Left ventricle myocardium superior (tissue), 1 donor: ENCODE results near the gene DDX18. TPM values are rescaled to one million over a fixed set of nuclear protein-coding genes. Genes with fewer than 3 reads are reported as not detected.

Experiments
- ATAC-seq: fragments of 200-7000 bp; cut with Tn5 transposase; one replicate; pipeline ENCODE4 v1.9.1; 2020; ENCODE audit warnings: mild to moderate bottlenecking, moderate library complexity
- DNase-seq: peaks from one replicate; pipeline ENCODE4 v3.0.0-alpha.2; 2020
- intact Hi-C: fragments of 100-400 bp; cut with micrococcal nuclease; formaldehyde crosslinking; loops from one replicate; pipeline ENCODE4 v1.11.0; 2022
- total RNA-seq: library from RNA; stranded (reverse); fragmentation: NEBNext Ultra II Directional; extraction: Animal tissue kit (Norgen Biotek cat#: 25700); gene quantifications from one replicate; pipeline ENCODE4 v1.2.1, GENCODE V29; 2021
- donor health status: DM: no; HTN: yes; CAD: no; lungs with severe emphysema.

Gene DDX18
- total RNA-seq, 1 donor from 2014 or later = 28.2 TPM

- intact Hi-C loops = no loop called here
- no peak for ATAC-seq
Measured at GRCh38 chr2:117832332-117832731, 17.8 kb downstream of the DDX18 start.

GRCh38 chr2:117832905-117833613 lies 18.6 kb downstream of the DDX18 start:
- ATAC-seq (no peak), DNase-seq (no peak)
- intact Hi-C loops = no loop called here

More at GRCh38 chr2:117832332-117832731, 17.8 kb downstream of the DDX18 start:
- no peak for DNase-seq

- ATAC-seq (no peak), DNase-seq (no peak)
- intact Hi-C loops = no loop called here
Measured at GRCh38 chr2:117833911-117834310, 19.4 kb downstream of the DDX18 start.

- ATAC-seq (no peak), DNase-seq (no peak)
- intact Hi-C loops = loop anchor here (5.0 kb wide), 1 partner anchor 167 kb away; no protein-coding TSS in a partner anchor
Measured at GRCh38 chr2:117834992-117835391, 20.5 kb downstream of the DDX18 start.

- intact Hi-C loops = loop anchor here (5.0 kb wide), 1 partner anchor 166 kb away; no protein-coding TSS in a partner anchor
- DNase-seq (peak; percentile 91), ATAC-seq (peak; percentile 98)
Measured at GRCh38 chr2:117835990-117836760, 21.7 kb downstream of the DDX18 start.

GRCh38 chr2:117845304-117845703 lies 30.8 kb downstream of the DDX18 start:
- DNase-seq (no peak), ATAC-seq (no peak)
- intact Hi-C loops = no loop called here

- no peak for DNase-seq
- no peak for ATAC-seq
- intact Hi-C loops = no loop called here
Measured at GRCh38 chr2:117850015-117850414, 35.5 kb downstream of the DDX18 start.

- DNase-seq (no peak), ATAC-seq (no peak)
- intact Hi-C loops = no loop called here
Measured at GRCh38 chr2:117850461-117850860, 36.0 kb downstream of the DDX18 start.

GRCh38 chr2:117851969-117852368 lies 37.5 kb downstream of the DDX18 start:
- ATAC-seq = no peak
- intact Hi-C loops = no loop called here

GRCh38 chr2:117853316-117853715 lies 38.8 kb downstream of the DDX18 start:
- DNase-seq (no peak), ATAC-seq (no peak)
- intact Hi-C loops = no loop called here

More at GRCh38 chr2:117851969-117852368, 37.5 kb downstream of the DDX18 start:
- no peak for DNase-seq

GRCh38 chr2:117853873-117854272 lies 39.4 kb downstream of the DDX18 start:
- DNase-seq (no peak), ATAC-seq (no peak)
- intact Hi-C loops = no loop called here

GRCh38 chr2:117854610-117855009 lies 40.1 kb downstream of the DDX18 start:
- ATAC-seq (no peak), DNase-seq (no peak)
- intact Hi-C loops = no loop called here

GRCh38 chr2:117855886-117856285 lies 41.4 kb downstream of the DDX18 start:
- DNase-seq (no peak), ATAC-seq (no peak)
- intact Hi-C loops = no loop called here

- intact Hi-C loops = no loop called here
- ATAC-seq = no peak
- no peak for DNase-seq
Measured at GRCh38 chr2:117856415-117857210, 42.1 kb downstream of the DDX18 start.

- DNase-seq (no peak), ATAC-seq (no peak)
- intact Hi-C loops = no loop called here
Measured at GRCh38 chr2:117858336-117858735, 43.8 kb downstream of the DDX18 start.

GRCh38 chr2:117858892-117859531 lies 44.5 kb downstream of the DDX18 start:
- DNase-seq (no peak), ATAC-seq (no peak)
- intact Hi-C loops = no loop called here

- no peak for DNase-seq
- intact Hi-C loops = no loop called here
- no peak for ATAC-seq
Measured at GRCh38 chr2:117859532-117859911, 45.0 kb downstream of the DDX18 start.

- DNase-seq (no peak), ATAC-seq (no peak)
- intact Hi-C loops = no loop called here
Measured at GRCh38 chr2:117859924-117860647, 45.6 kb downstream of the DDX18 start.

- intact Hi-C loops = no loop called here
- DNase-seq = no peak
- ATAC-seq = no peak
Measured at GRCh38 chr2:117862459-117862858, 48.0 kb downstream of the DDX18 start.
